ENCODE results near the gene CGREF1. TPM values are rescaled to one million over a fixed set of nuclear protein-coding genes. Genes with fewer than 3 reads are reported as not detected.

The CGREF1 gene
- total and polyA plus RNA-seq, 4 donors: 0.55 to 0.89 (median 0.69) TPM

DNA sequence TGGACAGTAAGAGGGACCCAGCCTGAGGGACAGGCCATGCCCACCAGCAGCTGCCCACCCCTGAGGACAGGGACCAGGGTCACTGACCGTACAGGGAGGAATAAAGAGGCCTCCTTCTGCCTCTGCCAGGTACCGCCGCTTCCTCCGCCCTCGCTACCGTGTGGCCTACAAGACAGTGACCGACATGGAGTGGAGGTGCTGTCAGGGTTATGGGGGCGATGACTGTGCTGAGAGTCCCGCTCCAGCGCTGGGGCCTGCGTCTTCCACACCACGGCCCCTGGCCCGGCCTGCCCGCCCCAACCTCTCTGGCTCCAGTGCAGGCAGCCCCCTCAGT is 38.4 kb downstream of the CGREF1 start:
- peaks cover 0 to 70% (median 21%) of the 10 kb centered on the region in 5 donors for H3K4me1 ChIP-seq (ENCODE audit: control insufficient read depth in 5 of 5, insufficient read depth in 5 of 5, low read length in 5 of 5)
- H3K9me3 ChIP-seq (ENCODE audit: control insufficient read depth in 4 of 4, insufficient read depth in 3 of 4, low read length in 3 of 4): no peaks in the 10 kb centered on the region
- no peaks in the 10 kb centered on the region for H3K27me3 ChIP-seq (ENCODE audit: control insufficient read depth in 3 of 3, insufficient read depth in 3 of 3, low read length in 2 of 3)
- TF ChIP-seq, protein P1, sequence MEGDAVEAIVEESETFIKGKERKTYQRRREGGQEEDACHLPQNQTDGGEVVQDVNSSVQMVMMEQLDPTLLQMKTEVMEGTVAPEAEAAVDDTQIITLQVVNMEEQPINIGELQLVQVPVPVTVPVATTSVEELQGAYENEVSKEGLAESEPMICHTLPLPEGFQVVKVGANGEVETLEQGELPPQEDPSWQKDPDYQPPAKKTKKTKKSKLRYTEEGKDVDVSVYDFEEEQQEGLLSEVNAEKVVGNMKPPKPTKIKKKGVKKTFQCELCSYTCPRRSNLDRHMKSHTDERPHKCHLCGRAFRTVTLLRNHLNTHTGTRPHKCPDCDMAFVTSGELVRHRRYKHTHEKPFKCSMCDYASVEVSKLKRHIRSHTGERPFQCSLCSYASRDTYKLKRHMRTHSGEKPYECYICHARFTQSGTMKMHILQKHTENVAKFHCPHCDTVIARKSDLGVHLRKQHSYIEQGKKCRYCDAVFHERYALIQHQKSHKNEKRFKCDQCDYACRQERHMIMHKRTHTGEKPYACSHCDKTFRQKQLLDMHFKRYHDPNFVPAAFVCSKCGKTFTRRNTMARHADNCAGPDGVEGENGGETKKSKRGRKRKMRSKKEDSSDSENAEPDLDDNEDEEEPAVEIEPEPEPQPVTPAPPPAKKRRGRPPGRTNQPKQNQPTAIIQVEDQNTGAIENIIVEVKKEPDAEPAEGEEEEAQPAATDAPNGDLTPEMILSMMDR (IDR thresholded peaks at IDR 0.05; ENCODE audit: control extremely low read depth, extremely low read depth): no peak
- DNase-seq (no peak), ATAC-seq (ENCODE audit: insufficient read depth, low FRiP score) (no peak)
- H3K4me3 ChIP-seq: peak overlapping the region; percentile 24
- peak overlapping the region in 1 of 2 donors; percentile 67 for H3K9ac ChIP-seq (ENCODE audit: insufficient read depth in 1 of 2, low read length in 2 of 2)
- WGBS, 2 donors: 87 to 89% methylated on average over 14 of the region's 14 CpGs
- peak overlapping the region; percentile 2 to 94 for H3K27ac ChIP-seq (ENCODE audit: low read depth in 1 of 2, low read length in 1 of 2)
- peaks cover 0 to 50% (median 11%) of the 10 kb centered on the region in 4 donors for H3K36me3 ChIP-seq (ENCODE audit: control insufficient read depth in 4 of 4, insufficient read depth in 4 of 4, low read length in 4 of 4)

DNA sequence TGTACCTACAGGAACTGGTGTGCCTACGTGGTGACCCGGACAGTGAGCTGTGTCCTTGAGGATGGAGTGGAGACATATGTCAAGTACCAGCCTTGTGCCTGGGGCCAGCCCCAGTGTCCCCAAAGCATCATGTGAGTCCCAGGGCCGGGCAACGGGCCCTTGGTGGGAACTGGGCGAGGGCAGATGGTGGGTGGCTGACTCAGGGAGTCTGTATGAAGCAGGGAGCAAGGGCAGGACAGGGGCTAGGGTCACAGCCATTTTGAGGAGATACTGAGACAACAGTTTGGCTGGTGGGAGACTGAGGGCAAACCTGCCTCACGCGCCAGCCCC is 38.8 kb downstream of the CGREF1 start:
- 77 to 89% methylated on average over 7 of the region's 7 CpGs for WGBS, 2 donors
- DNase-seq (no peak), ATAC-seq (ENCODE audit: insufficient read depth, low FRiP score) (no peak)
- peak overlapping the region in 1 of 2 donors; percentile 67 for H3K9ac ChIP-seq (ENCODE audit: insufficient read depth in 1 of 2, low read length in 2 of 2)
- no peaks in the 10 kb centered on the region for H3K9me3 ChIP-seq (ENCODE audit: control insufficient read depth in 4 of 4, insufficient read depth in 3 of 4, low read length in 3 of 4)
- peaks cover 0 to 70% (median 21%) of the 10 kb centered on the region in 5 donors for H3K4me1 ChIP-seq (ENCODE audit: control insufficient read depth in 5 of 5, insufficient read depth in 5 of 5, low read length in 5 of 5)
- TF ChIP-seq, protein P1 (IDR thresholded peaks at IDR 0.05; ENCODE audit: control extremely low read depth, extremely low read depth): no peak
- H3K4me3 ChIP-seq: peak overlapping the region; percentile 41
- H3K27ac ChIP-seq (ENCODE audit: low read depth in 1 of 2, low read length in 1 of 2): peak overlapping the region in 1 of 2 donors; percentile 15
- peaks cover 0 to 45% (median 11%) of the 10 kb centered on the region in 4 donors for H3K36me3 ChIP-seq (ENCODE audit: control insufficient read depth in 4 of 4, insufficient read depth in 4 of 4, low read length in 4 of 4)
- H3K27me3 ChIP-seq (ENCODE audit: control insufficient read depth in 3 of 3, insufficient read depth in 3 of 3, low read length in 2 of 3): no peaks in the 10 kb centered on the region

DNA sequence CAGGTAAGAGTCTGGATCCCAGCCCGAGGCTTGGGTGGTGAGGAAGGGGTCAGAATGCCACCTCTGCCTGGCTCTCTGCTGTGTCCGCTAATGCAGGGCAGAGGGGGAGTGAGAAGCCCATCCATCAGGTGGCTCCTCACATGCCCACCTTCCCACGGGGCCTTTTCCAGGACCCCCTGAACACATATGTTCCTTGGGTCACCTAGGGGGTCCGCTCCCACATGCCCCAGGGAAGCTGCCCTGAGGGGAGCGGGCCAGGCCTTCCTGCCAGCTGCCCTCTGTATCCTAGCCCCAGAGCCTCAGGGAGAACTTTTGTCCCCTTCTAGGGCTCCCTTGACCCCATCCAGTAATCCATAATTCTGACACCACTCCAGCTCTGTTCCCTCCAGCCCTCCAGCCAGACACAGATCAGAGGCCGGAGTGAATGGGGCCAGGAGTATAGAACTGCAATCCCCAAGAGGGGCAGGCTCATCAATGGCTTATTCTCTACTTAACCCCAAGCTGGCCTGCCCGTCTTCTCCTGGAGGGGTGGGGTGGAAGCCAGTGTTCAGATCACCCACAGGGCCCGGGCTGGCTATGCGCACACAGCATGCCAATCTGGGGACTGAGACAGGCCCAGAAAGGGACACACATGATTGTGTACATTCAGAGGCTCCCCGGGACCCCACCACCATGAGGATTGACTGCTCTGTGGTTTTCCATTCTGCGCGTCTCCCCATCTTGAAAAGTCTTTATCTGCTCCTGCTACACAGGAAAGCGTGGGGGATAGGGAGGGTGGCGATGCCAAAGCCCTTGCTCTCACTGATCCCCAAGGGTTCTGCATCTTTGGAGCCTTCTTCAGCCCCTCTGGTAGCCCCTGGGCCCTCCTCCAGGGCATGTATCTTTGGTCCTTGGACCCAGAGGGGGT is 39.4 kb downstream of the CGREF1 start:
- Histone ChIP-seq H3K27ac (ENCODE audit: low read depth in 1 of 2, low read length in 1 of 2) (peak overlapping the region; percentile 63 to 70), H3K9ac (ENCODE audit: insufficient read depth in 1 of 2, low read length in 2 of 2) (peak overlapping the region in 1 of 2 donors; percentile 67), H3K27me3 (ENCODE audit: control insufficient read depth in 3 of 3, insufficient read depth in 3 of 3, low read length in 2 of 3) (no peaks in the 10 kb centered on the region), H3K36me3 (ENCODE audit: control insufficient read depth in 4 of 4, insufficient read depth in 4 of 4, low read length in 4 of 4) (peaks cover 0 to 40% (median 9%) of the 10 kb centered on the region in 4 donors), H3K4me1 (ENCODE audit: control insufficient read depth in 5 of 5, insufficient read depth in 5 of 5, low read length in 5 of 5) (peaks cover 0 to 71% (median 24%) of the 10 kb centered on the region in 5 donors), H3K9me3 (ENCODE audit: control insufficient read depth in 4 of 4, insufficient read depth in 3 of 4, low read length in 3 of 4) (no peaks in the 10 kb centered on the region), H3K4me3 (peak overlapping the region; percentile 41)
- WGBS, 2 donors: 68 to 76% methylated on average over 14 of the region's 14 CpGs
- TF ChIP-seq, protein P1 (IDR thresholded peaks at IDR 0.05; ENCODE audit: control extremely low read depth, extremely low read depth): no peak
- ATAC-seq (ENCODE audit: insufficient read depth, low FRiP score): no peak
- DNase-seq: no peak

All from lung (tissue), 12 donors.